ENCODE measurements around the gene CTXND2. TPM values are rescaled to one million over a fixed set of nuclear protein-coding genes. Genes with fewer than 3 reads are reported as not detected.
"Not testable (repeated sequence)": the region's sequence is repeated elsewhere in the genome, so short reads cannot be mapped to it uniquely, and the experiment has no call there.

The CTXND2 gene
- total and polyA plus RNA-seq, 5 donors from 2014 or later = not detected

GRCh38 chr1:150850801-150851362 lies 36.1 kb upstream of the CTXND2 start:
- not testable (repeated sequence) for H3K4me3 ChIP-seq (ENCODE audit: low read depth, low read length); DNase-seq; H3K4me1 ChIP-seq (ENCODE audit: control insufficient read depth, insufficient read depth, low read length, poor library complexity, severe bottlenecking); H3K4me3 Mint-ChIP-seq; H3K27me3 Mint-ChIP-seq; H3K9me3 ChIP-seq (ENCODE audit: control insufficient read depth in 2 of 2, low read length in 2 of 2); H3K27ac ChIP-seq (ENCODE audit: insufficient read depth, low read length, poor library complexity, severe bottlenecking); ATAC-seq (ENCODE audit: low read depth in 2 of 2); H3K27ac Mint-ChIP-seq; H3K27me3 ChIP-seq (ENCODE audit: control insufficient read depth, insufficient read depth, low read length); H3K9me3 Mint-ChIP-seq
- H3K36me3 ChIP-seq (ENCODE audit: control insufficient read depth, insufficient read depth, low read length) = peaks cover 34% of the 10 kb centered on the region
- peaks cover 0 to 15% (median 10%) of the 10 kb centered on the region in 4 donors for H3K4me1 Mint-ChIP-seq
- peaks cover 44% of the 10 kb centered on the region for H3K36me3 Mint-ChIP-seq

GRCh38 chr1:150852734-150853133 lies 34.2 kb upstream of the CTXND2 start:
- Mint-ChIP-seq H3K36me3 (peaks cover 34% of the 10 kb centered on the region), H3K27ac (peak overlapping the region in 1 of 3 donors; percentile 32), H3K4me1 (peaks cover 0 to 12% (median 9%) of the 10 kb centered on the region in 4 donors)
- not testable (repeated sequence) for ATAC-seq (ENCODE audit: low read depth in 2 of 2); H3K9me3 Mint-ChIP-seq; H3K4me3 ChIP-seq (ENCODE audit: low read depth, low read length); H3K4me1 ChIP-seq (ENCODE audit: control insufficient read depth, insufficient read depth, low read length, poor library complexity, severe bottlenecking); H3K27me3 Mint-ChIP-seq; H3K9me3 ChIP-seq (ENCODE audit: control insufficient read depth in 2 of 2, low read length in 2 of 2); DNase-seq; H3K27me3 ChIP-seq (ENCODE audit: control insufficient read depth, insufficient read depth, low read length); H3K4me3 Mint-ChIP-seq; H3K27ac ChIP-seq (ENCODE audit: insufficient read depth, low read length, poor library complexity, severe bottlenecking)
- H3K36me3 ChIP-seq (ENCODE audit: control insufficient read depth, insufficient read depth, low read length) = peaks cover 32% of the 10 kb centered on the region

- Mint-ChIP-seq H3K9me3 (no peaks in the 10 kb centered on the region), H3K27ac (no peak overlapping the region), H3K36me3 (peaks cover 11% of the 10 kb centered on the region)
Observed at GRCh38 chr1:150863724-150864123, 23.2 kb upstream of the CTXND2 start.

GRCh38 chr1:150864200-150864599 lies 22.7 kb upstream of the CTXND2 start:
- not testable (repeated sequence) for ATAC-seq (ENCODE audit: low read depth in 2 of 2); H3K4me3 ChIP-seq (ENCODE audit: low read depth, low read length); H3K9me3 Mint-ChIP-seq; DNase-seq; H3K4me1 ChIP-seq (ENCODE audit: control insufficient read depth, insufficient read depth, low read length, poor library complexity, severe bottlenecking); H3K9me3 ChIP-seq (ENCODE audit: control insufficient read depth in 2 of 2, low read length in 2 of 2); H3K36me3 ChIP-seq (ENCODE audit: control insufficient read depth, insufficient read depth, low read length); H3K27me3 ChIP-seq (ENCODE audit: control insufficient read depth, insufficient read depth, low read length); H3K27me3 Mint-ChIP-seq; H3K27ac ChIP-seq (ENCODE audit: insufficient read depth, low read length, poor library complexity, severe bottlenecking); H3K27ac Mint-ChIP-seq; H3K4me3 Mint-ChIP-seq
- peaks cover 26 to 45% (median 35%) of the 10 kb centered on the region in 4 donors for H3K4me1 Mint-ChIP-seq
- peaks cover 11% of the 10 kb centered on the region for H3K36me3 Mint-ChIP-seq

More at GRCh38 chr1:150863724-150864123, 23.2 kb upstream of the CTXND2 start:
- Mint-ChIP-seq H3K27me3 (no peaks in the 10 kb centered on the region), H3K4me3 (no peak overlapping the region), H3K4me1 (peaks cover 26 to 48% (median 35%) of the 10 kb centered on the region in 4 donors)
- Histone ChIP-seq H3K4me3 (ENCODE audit: low read depth, low read length) (no peak overlapping the region), H3K4me1 (ENCODE audit: control insufficient read depth, insufficient read depth, low read length, poor library complexity, severe bottlenecking) (no peaks in the 10 kb centered on the region), H3K27ac (ENCODE audit: insufficient read depth, low read length, poor library complexity, severe bottlenecking) (no peak overlapping the region), H3K9me3 (ENCODE audit: control insufficient read depth in 2 of 2, low read length in 2 of 2) (no peaks in the 10 kb centered on the region), H3K36me3 (ENCODE audit: control insufficient read depth, insufficient read depth, low read length) (no peaks in the 10 kb centered on the region), H3K27me3 (ENCODE audit: control insufficient read depth, insufficient read depth, low read length) (no peaks in the 10 kb centered on the region)
- DNase-seq (no peak), ATAC-seq (ENCODE audit: low read depth in 2 of 2) (no peak)

GRCh38 chr1:150869683-150870082 lies 17.3 kb upstream of the CTXND2 start:
- Histone ChIP-seq H3K27ac (ENCODE audit: insufficient read depth, low read length, poor library complexity, severe bottlenecking) (no peak overlapping the region), H3K4me3 (ENCODE audit: low read depth, low read length) (no peak overlapping the region), H3K4me1 (ENCODE audit: control insufficient read depth, insufficient read depth, low read length, poor library complexity, severe bottlenecking) (peaks cover 19% of the 10 kb centered on the region), H3K9me3 (ENCODE audit: control insufficient read depth in 2 of 2, low read length in 2 of 2) (no peaks in the 10 kb centered on the region), H3K36me3 (ENCODE audit: control insufficient read depth, insufficient read depth, low read length) (peaks cover 2% of the 10 kb centered on the region), H3K27me3 (ENCODE audit: control insufficient read depth, insufficient read depth, low read length) (no peaks in the 10 kb centered on the region)
- Mint-ChIP-seq H3K27ac (peak overlapping the region; percentile 5 to 38 (median 32)), H3K4me1 (peaks cover 32 to 66% (median 39%) of the 10 kb centered on the region in 4 donors), H3K36me3 (peaks cover 25% of the 10 kb centered on the region), H3K4me3 (no peak overlapping the region), H3K27me3 (no peaks in the 10 kb centered on the region), H3K9me3 (no peaks in the 10 kb centered on the region)
- DNase-seq (peak in 1 of 3 donors; percentile 22), ATAC-seq (ENCODE audit: low read depth in 2 of 2) (no peak)

- H3K4me3 Mint-ChIP-seq = peak overlapping the region in 2 of 4 donors; percentile 20 to 55
- ATAC-seq (ENCODE audit: low read depth in 2 of 2) = no peak
- H3K9me3 Mint-ChIP-seq = no peaks in the 10 kb centered on the region
- Histone ChIP-seq H3K4me1 (ENCODE audit: control insufficient read depth, insufficient read depth, low read length, poor library complexity, severe bottlenecking) (peaks cover 30% of the 10 kb centered on the region), H3K36me3 (ENCODE audit: control insufficient read depth, insufficient read depth, low read length) (peaks cover 2% of the 10 kb centered on the region), H3K27me3 (ENCODE audit: control insufficient read depth, insufficient read depth, low read length) (no peaks in the 10 kb centered on the region), H3K9me3 (ENCODE audit: control insufficient read depth in 2 of 2, low read length in 2 of 2) (no peaks in the 10 kb centered on the region), H3K4me3 (ENCODE audit: low read depth, low read length) (no peak overlapping the region), H3K27ac (ENCODE audit: insufficient read depth, low read length, poor library complexity, severe bottlenecking) (no peak overlapping the region)
- peaks cover 25% of the 10 kb centered on the region for H3K36me3 Mint-ChIP-seq
- H3K27ac Mint-ChIP-seq = peak overlapping the region in 1 of 3 donors; percentile 2
- peaks cover 24 to 64% (median 43%) of the 10 kb centered on the region in 4 donors for H3K4me1 Mint-ChIP-seq
- no peaks in the 10 kb centered on the region for H3K27me3 Mint-ChIP-seq
- DNase-seq = no peak
Observed at GRCh38 chr1:150872572-150872971, 14.4 kb upstream of the CTXND2 start.

- Histone ChIP-seq H3K9me3 (ENCODE audit: control insufficient read depth in 2 of 2, low read length in 2 of 2) (no peaks in the 10 kb centered on the region), H3K36me3 (ENCODE audit: control insufficient read depth, insufficient read depth, low read length) (peaks cover 2% of the 10 kb centered on the region), H3K4me1 (ENCODE audit: control insufficient read depth, insufficient read depth, low read length, poor library complexity, severe bottlenecking) (peaks cover 30% of the 10 kb centered on the region), H3K4me3 (ENCODE audit: low read depth, low read length) (no peak overlapping the region), H3K27ac (ENCODE audit: insufficient read depth, low read length, poor library complexity, severe bottlenecking) (no peak overlapping the region), H3K27me3 (ENCODE audit: control insufficient read depth, insufficient read depth, low read length) (no peaks in the 10 kb centered on the region)
- Mint-ChIP-seq H3K4me3 (peak overlapping the region in 2 of 4 donors; percentile 9 to 90), H3K36me3 (peaks cover 19% of the 10 kb centered on the region), H3K27me3 (no peaks in the 10 kb centered on the region), H3K27ac (peak overlapping the region in 1 of 3 donors; percentile 85), H3K9me3 (no peaks in the 10 kb centered on the region), H3K4me1 (peaks cover 15 to 55% (median 34%) of the 10 kb centered on the region in 4 donors)
- DNase-seq = no peak
- ATAC-seq (ENCODE audit: low read depth in 2 of 2) = no peak
Observed at GRCh38 chr1:150873521-150873920, 13.4 kb upstream of the CTXND2 start.
